D721Med (cell line): ENCODE measurements around the gene SUMF1.
"Not testable (repeated sequence)": the region's sequence is repeated elsewhere in the genome, so short reads cannot be mapped to it uniquely, and the experiment has no call there.

Experiments
- DNase-seq: peaks from one replicate; pipeline ENCODE4 v3.0.0; 2011; ENCODE audit warnings: low spot score; ENCODE audit not compliant: insufficient read length
- FAIRE-seq: peaks from 2 replicates; lab custom pipeline; 2011; peaks lifted over from hg19 to GRCh38; lab: Jason Lieb, UNC
- TF ChIP-seq, protein P1 (sequence below): IDR thresholded peaks from 2 replicates; pipeline ENCODE4 v1.5.1; 2012; ENCODE audit warnings: mild to moderate bottlenecking, control low read depth; ENCODE audit not compliant: insufficient read depth; ENCODE audit errors: missing control alignments

Gene SUMF1

DNA sequence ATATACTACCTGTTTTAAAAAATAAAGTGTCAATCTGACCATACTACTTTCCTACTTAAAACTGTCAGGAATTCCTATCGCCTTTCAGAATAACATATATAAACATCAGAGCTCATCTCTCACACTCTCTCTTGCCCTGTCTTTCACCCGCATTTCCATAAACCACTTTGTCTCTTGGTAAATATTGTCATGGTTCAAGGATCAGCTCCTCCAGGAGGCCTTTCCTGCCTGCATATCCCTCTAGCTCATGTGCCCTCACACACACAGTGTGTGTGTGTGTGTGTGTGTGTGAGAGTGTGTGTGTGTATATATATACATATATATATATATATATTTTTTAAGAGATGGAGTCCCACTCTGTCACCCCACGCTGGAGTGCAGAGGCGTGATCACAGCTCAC lies 6.7 kb downstream of the SUMF1 start:
- TF ChIP-seq, protein P1, sequence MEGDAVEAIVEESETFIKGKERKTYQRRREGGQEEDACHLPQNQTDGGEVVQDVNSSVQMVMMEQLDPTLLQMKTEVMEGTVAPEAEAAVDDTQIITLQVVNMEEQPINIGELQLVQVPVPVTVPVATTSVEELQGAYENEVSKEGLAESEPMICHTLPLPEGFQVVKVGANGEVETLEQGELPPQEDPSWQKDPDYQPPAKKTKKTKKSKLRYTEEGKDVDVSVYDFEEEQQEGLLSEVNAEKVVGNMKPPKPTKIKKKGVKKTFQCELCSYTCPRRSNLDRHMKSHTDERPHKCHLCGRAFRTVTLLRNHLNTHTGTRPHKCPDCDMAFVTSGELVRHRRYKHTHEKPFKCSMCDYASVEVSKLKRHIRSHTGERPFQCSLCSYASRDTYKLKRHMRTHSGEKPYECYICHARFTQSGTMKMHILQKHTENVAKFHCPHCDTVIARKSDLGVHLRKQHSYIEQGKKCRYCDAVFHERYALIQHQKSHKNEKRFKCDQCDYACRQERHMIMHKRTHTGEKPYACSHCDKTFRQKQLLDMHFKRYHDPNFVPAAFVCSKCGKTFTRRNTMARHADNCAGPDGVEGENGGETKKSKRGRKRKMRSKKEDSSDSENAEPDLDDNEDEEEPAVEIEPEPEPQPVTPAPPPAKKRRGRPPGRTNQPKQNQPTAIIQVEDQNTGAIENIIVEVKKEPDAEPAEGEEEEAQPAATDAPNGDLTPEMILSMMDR: no peak
- no peak for FAIRE-seq
- no peak for DNase-seq

- DNase-seq (no peak), FAIRE-seq (no peak)
- TF ChIP-seq, protein P1: no peak
These were observed 8.1 kb downstream of the SUMF1 start for GRCh38 chr3:4458961-4459360.

DNA sequence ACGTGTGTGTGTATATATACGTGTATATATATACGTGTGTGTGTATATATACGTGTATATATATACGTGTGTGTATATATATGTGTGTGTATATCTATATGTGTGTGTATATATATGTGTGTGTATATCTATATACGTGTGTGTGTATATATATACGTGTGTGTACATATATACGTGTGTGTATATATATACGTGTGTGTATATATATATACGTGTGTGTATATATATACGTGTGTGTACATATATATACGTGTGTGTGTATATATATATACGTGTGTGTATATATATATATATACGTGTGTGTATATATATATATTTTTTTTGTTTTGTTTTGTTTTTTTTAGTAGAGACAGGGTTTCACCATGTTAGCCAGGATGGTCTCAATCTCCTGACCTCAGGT lies 10.3 kb downstream of the SUMF1 start:
- DNase-seq: not testable (repeated sequence)

GRCh38 chr3:4454142-4454541 lies 12.9 kb downstream of the SUMF1 start:
- FAIRE-seq (no peak), DNase-seq (no peak)
- TF ChIP-seq, protein P1: no peak

More for the DNA sequence above, 10.3 kb downstream of the SUMF1 start:
- FAIRE-seq: peak; percentile 74

DNA sequence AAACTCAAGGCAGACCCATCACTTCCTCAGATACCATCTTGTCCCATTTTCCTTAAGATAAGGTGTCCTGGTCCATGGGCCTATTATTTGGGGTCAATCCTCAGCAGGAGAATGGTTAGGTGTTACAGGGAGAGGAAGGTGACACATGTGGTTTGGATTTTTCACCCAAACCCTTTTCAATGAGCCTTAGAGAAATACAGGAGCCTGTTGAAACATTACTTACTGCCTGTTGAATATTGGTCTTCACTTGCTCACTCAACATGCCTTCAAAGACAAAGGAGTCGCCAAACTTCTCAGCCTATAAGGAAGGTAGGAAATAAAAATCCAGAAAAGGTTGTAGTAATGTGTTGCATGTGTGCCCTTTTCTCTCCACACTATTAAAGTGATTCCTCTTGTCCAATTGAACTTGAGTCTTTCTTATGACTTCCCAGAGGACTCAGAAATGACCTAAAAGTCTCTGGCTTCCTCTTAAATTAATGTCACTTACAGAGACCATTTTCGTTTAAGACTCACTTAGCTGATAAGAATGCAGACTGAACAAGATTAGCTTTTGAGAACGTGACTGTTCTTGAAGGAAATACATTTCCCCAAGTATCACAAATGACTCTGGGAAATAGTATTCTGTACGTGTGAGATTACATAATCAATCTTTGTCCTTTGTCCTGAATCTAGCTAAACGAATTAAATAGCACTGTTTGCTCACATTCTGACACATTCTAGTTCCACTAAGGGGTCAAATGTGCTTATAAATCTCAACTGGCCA lies 17.8 kb downstream of the SUMF1 start:
- peak; percentile 53 for FAIRE-seq

GRCh38 chr3:4448187-4448586 lies 18.9 kb downstream of the SUMF1 start:
- TF ChIP-seq, protein P1: no peak

More for the DNA sequence above, 17.8 kb downstream of the SUMF1 start:
- no peak for DNase-seq
- TF ChIP-seq, protein P1: no peak

DNA sequence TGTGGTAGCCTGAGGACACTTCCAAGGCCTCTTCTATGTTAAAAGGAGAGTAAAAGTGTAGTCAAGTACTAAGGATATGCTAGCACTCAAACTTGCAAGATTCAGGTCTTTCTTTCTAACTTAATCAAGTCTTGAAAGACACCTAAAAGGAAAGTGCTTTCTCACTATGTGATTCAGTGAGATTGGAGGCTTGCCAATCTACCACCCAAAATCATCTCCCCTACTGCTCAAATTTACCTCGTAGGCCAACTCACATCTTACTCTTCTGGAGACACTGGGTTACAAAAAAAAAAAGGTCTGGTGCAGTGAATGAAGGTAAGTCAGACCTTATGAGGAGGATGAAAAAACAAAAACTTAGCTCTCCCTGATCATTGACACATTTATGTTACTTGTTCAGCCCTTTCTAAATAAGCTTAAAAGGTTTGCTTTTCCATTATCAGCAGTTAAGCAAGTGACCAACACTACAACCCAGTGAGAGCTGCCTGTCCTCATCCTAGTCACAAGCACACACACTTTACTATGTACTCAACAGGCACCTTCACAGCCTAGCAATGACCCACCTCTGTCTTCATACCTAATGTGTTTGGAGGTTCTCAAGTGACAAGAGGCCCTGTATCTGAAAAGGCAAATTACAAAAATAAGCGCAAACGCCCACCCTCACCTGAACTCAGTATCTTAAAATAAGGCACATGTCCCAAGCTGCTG lies 19.6 kb downstream of the SUMF1 start:
- FAIRE-seq (no peak), DNase-seq (no peak)
- TF ChIP-seq, protein P1: no peak

More at GRCh38 chr3:4448187-4448586, 18.9 kb downstream of the SUMF1 start:
- DNase-seq (no peak), FAIRE-seq (no peak)
